Measurements from ENCODE around the gene CEP85L.

GRCh38 chr6:118476551-118476950, 174.8 kb downstream of the CEP85L start:
- TF ChIP-seq CTCF (IDR thresholded peaks at IDR 0.05 in 8 of 11, conservative IDR thresholded peaks at IDR 0.05 in 3 of 11) (no peak), POLR2A (IDR thresholded peaks at IDR 0.05) (no peak), POLR2AphosphoS5 (IDR thresholded peaks at IDR 0.05) (no peak)
